GM18867 (cell line): ENCODE measurements around the gene TULP4.
A peak's percentile ranks its signal among the peaks of the same experiment; 100 is the strongest.

Experiments
- ATAC-seq: cut with Tn5 transposase; IDR thresholded peaks from one replicate; pipeline ENCODE4 v1.9.1; 2021; ENCODE audit warnings: mild to moderate bottlenecking, moderate library complexity; ENCODE audit not compliant: unreplicated experiment

Gene TULP4

DNA sequence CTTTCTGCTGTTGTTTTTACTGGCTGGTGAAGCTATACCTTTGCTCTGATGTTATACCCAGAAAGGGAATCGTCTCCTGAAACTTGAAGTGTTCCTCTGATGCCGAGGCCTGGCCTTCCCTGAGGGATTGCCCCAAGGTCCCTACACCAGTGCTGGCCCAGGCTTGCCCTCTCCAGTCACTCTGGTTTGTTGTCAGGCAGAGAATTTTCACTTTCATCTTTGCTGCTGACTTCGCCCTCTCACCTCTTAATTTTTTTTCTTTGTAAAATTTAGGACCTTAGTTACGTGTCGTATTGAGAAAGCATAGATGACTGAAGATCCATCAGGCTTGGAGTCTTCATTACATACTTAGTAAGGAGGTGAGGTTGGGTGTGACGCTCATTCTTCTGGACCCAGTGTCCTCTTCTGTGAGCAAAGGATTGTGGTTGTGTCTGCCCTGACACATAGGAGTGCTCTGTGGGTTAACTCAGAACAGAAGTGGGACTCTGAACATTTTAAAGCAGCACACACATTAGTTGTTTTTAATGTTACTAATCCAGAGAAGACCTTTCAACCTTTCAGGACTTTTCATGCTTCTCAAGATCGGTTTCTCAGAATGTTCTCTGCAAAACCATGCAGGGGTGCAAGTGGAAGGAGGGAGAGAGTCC is 45.4 kb downstream of the TULP4 start:
- ATAC-seq = peak; percentile 83

- ATAC-seq = no peak
Observed at GRCh38 chr6:158358450-158359077, 46.3 kb downstream of the TULP4 start.

- no peak for ATAC-seq
Observed at GRCh38 chr6:158361068-158361467, 48.8 kb downstream of the TULP4 start.

DNA sequence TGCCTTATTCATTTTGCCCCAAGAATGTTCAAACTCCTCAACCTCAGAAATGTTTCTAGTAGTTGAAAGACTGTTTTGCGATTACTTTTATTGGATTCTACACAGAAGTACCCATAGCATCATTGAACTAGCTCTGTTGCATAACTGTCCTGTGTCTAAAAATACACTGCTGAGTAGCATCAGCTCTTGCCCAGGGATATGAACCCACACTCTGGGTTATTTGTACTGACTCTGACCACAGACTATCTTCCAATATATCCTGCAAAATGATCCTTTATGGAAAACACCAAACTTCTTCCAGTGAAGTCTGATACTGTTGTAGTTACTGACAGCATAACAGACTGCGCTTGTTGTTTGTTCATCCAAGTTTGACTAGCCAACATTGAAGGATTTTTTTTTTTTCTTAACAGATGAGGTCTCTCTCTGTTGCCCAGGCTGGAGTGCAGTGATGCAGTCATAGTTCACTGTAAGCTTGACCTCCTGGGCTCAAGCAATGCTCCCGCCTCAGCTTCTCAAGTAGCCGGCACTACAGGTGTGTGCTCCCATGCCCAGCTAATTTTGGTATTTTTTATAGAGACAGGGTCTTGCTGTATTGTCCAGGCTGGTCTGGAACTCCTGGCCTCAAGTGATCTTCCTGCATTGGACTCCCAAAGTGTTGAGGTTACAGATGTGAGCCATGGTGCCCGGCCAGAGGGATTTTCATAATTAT is 49.9 kb downstream of the TULP4 start:
- no peak for ATAC-seq

- ATAC-seq = no peak
Observed at GRCh38 chr6:158366363-158366762, 54.1 kb downstream of the TULP4 start.

DNA sequence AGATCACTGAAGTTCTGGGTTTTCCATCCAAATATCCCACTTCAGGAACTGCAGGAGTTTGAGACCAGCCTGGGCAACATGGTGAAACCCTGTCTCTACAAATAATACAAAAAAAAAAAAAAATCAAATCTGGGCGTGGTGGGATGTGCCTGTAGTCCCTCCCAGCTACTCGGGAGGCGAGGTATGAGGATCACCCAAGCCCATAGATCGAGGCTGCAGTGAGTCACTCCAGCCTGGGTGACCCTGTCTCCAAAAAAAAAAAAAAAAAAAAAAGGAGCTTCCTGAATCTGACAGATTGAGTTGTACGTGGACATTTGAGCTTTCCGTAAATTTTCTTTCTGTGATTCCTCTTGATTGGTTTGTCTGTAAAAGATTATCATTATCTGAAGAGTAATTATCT is 55.6 kb downstream of the TULP4 start:
- no peak for ATAC-seq

DNA sequence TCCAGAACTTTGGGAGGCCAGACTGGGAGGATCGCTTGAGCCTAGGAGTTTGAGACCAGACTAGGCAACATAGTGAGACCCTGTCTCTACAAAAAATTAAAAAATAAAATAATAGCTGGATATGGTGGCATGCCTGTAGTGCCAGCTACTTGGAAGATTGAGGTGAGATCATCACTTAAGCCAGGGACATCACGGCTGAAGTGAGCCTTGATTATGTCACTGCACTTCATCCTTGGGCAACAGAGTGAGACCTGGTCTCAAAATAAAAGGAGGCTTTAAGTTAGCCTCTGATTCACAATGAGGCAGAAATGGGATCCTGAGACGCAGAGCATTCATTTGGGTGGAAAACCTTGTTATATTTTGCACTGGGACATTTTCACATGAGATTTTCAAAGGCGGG is 57.0 kb downstream of the TULP4 start:
- ATAC-seq = no peak

- no peak for ATAC-seq
Observed at GRCh38 chr6:158370805-158371204, 58.5 kb downstream of the TULP4 start.

GRCh38 chr6:158371261-158371660 is 59.0 kb downstream of the TULP4 start:
- no peak for ATAC-seq

- no peak for ATAC-seq
Observed at GRCh38 chr6:158372574-158372973, 60.3 kb downstream of the TULP4 start.

GRCh38 chr6:158373214-158373613 is 60.9 kb downstream of the TULP4 start:
- no peak for ATAC-seq

GRCh38 chr6:158374020-158374419 is 61.8 kb downstream of the TULP4 start:
- no peak for ATAC-seq

GRCh38 chr6:158376631-158377081 is 64.4 kb downstream of the TULP4 start:
- ATAC-seq = no peak

GRCh38 chr6:158377860-158378259 is 65.6 kb downstream of the TULP4 start:
- no peak for ATAC-seq

GRCh38 chr6:158379336-158379735 is 67.1 kb downstream of the TULP4 start:
- no peak for ATAC-seq

DNA sequence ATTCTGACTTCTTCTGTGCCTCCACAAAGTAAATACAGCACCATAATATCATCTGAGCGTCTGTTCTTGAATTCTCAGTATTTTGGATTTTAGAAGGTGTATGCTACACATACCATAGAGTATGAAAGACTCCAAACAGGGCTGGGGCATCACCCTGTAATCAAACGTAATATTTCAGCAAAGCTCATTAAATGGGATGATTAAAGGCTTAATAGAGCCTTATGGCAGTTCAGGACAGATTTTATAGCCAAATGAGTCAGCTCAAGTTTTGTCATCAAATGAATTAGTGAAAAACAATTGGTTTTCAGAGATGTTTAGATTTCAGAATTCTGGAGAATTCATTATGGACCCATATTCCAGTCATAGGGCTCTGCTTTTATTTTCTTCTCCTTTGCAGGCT is 68.9 kb downstream of the TULP4 start:
- ATAC-seq = no peak

DNA sequence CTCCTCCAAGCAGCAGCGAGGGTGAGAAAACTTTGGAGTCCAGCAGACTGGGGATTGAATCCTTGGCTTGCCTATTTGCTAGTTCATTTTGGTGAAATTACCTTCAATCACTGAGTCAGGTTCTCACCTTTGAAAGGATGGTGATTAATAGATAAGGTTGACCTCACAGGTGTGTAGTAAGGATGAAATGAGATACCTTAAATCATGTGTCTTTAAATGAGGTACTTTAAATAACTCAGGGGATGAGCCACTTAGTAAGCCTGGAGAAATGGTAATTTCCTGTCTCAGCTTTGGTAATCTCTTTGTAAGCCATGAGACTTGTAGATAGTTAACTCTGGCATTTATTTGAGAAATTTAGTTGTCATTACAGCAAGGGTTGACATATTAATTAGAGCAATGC is 70.2 kb downstream of the TULP4 start:
- ATAC-seq = no peak

GRCh38 chr6:158383057-158383456 is 70.8 kb downstream of the TULP4 start:
- ATAC-seq = no peak

DNA sequence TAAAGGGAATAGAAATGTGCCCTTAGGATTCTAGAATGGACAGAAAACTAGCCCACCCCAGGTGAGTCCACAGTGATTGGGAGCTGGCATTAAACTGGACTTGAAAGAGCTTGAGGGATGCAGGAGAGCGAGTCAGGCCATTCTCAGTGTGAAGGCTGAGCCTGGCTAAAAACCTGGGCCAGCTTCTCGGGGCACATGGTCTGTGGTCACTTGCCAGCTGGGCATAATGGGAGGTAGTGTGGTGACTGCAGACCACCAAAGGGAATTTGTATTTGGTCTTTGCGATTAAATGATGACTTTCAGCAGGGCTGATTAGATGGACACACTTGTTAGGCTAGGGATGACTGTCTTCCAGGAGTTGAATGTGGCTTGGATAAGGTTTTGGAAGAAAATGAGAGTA is 71.3 kb downstream of the TULP4 start:
- ATAC-seq = no peak

GRCh38 chr6:158384671-158385110 is 72.4 kb downstream of the TULP4 start:
- no peak for ATAC-seq

- ATAC-seq = no peak
Observed at GRCh38 chr6:158387036-158387435, 74.8 kb downstream of the TULP4 start.

GRCh38 chr6:158387578-158387977 is 75.3 kb downstream of the TULP4 start:
- ATAC-seq = no peak
